NCI-H1105 treated with DMSO at 0.1 percent for 48 hours (cell line): Measurements from ENCODE around the gene PRKCZ.
"Not testable (repeated sequence)": the region's sequence is repeated elsewhere in the genome, so short reads cannot be mapped to it uniquely, and the experiment has no call there.

ENCODE experiments used
- DNase-seq: peaks from one replicate; lab custom pipeline; 2025; lab: John Stamatoyannopoulos, UW

PRKCZ gene

GRCh38 chr1:2084306-2084705 lies 34.1 kb downstream of the PRKCZ start:
- no peak for DNase-seq

- DNase-seq = no peak
Observed at GRCh38 chr1:2085080-2085479, 34.9 kb downstream of the PRKCZ start.

GRCh38 chr1:2086446-2087078 lies 36.4 kb downstream of the PRKCZ start:
- DNase-seq = no peak

- no peak for DNase-seq
Observed at GRCh38 chr1:2087766-2088165, 37.6 kb downstream of the PRKCZ start.

GRCh38 chr1:2088458-2088857 lies 38.2 kb downstream of the PRKCZ start:
- DNase-seq = no peak

GRCh38 chr1:2089051-2089450 lies 38.8 kb downstream of the PRKCZ start:
- DNase-seq = no peak

- no peak for DNase-seq
Observed at GRCh38 chr1:2090216-2090890, 40.1 kb downstream of the PRKCZ start.

- DNase-seq = no peak
Observed at GRCh38 chr1:2091611-2092604, 41.7 kb downstream of the PRKCZ start.

- no peak for DNase-seq
Observed at GRCh38 chr1:2093055-2093454, 42.8 kb downstream of the PRKCZ start.

- DNase-seq = no peak
Observed at GRCh38 chr1:2093636-2094035, 43.4 kb downstream of the PRKCZ start.

- not testable (repeated sequence) for DNase-seq
Observed at GRCh38 chr1:2094269-2095158, 44.3 kb downstream of the PRKCZ start.

- DNase-seq = no peak
Observed at GRCh38 chr1:2095394-2095793, 45.2 kb downstream of the PRKCZ start.

- no peak for DNase-seq
Observed at GRCh38 chr1:2095981-2096736, 45.9 kb downstream of the PRKCZ start.

GRCh38 chr1:2097386-2098300 lies 47.4 kb downstream of the PRKCZ start:
- no peak for DNase-seq

- no peak for DNase-seq
Observed at GRCh38 chr1:2098301-2098698, 48.1 kb downstream of the PRKCZ start.

GRCh38 chr1:2098839-2099785 lies 48.9 kb downstream of the PRKCZ start:
- no peak for DNase-seq

- no peak for DNase-seq
Observed at GRCh38 chr1:2099886-2100779, 49.9 kb downstream of the PRKCZ start.

- DNase-seq = no peak
Observed at GRCh38 chr1:2100780-2101108, 50.5 kb downstream of the PRKCZ start.
